K562 (cell line): ENCODE measurements around the gene TCF4. TPM values are rescaled to one million over a fixed set of nuclear protein-coding genes. Genes with fewer than 3 reads are reported as not detected.

Experiments
- ATAC-seq: fragments of 200-7000 bp; cut with Tn5 transposase; 3 replicates; pipeline ENCODE4 v1.9.1; 2020; ENCODE audit warnings: moderate library complexity
- BruUV-seq: library from RNA; stranded (reverse); fragments of 400-500 nt; replicated peaks from 2 replicates; lab custom pipeline; 2021; lab: Mats Ljungman, UMichigan
- CTCF ChIA-PET: fragments of 300-600 bp; formaldehyde crosslinking; extraction: SDS; loops from one replicate; lab custom pipeline; 2021; ENCODE audit warnings: low intra/inter-chr PET ratio; lab: Yijun Ruan, JAX
- POLR2A ChIA-PET: fragments of 300-600, 350-650 bp; sonication (Branson Sonifier 250); formaldehyde crosslinking; extraction: SDS; loops from one replicate; lab custom pipeline; 2021; ENCODE audit warnings: antibody characterized with exemption, inconsistent platforms; lab: Yijun Ruan, JAX
- DNase-seq, 4 experiments: peaks; one replicate each; pipeline versions ENCODE4 v3.0.0 to v3.0.0-alpha.2; 2011 to 2018; ENCODE audit warnings: low spot score in 3 of 4, mixed read lengths in 3 of 4; ENCODE audit errors: extremely low read depth in 1 of 4
- FAIRE-seq: peaks from 2 replicates; lab custom pipeline; 2011; peaks lifted over from hg19 to GRCh38; lab: Jason Lieb, UNC
- H2AFZ ChIP-seq: 2 replicates; pipeline ENCODE4 v1.6.0; 2011; ENCODE audit warnings: low read depth, low read length, control low read depth, inconsistent platforms
- H3K27ac ChIP-seq: fragments of 200-600 bp; 3 replicates; pipeline ENCODE4 v1.8.0; 2011; ENCODE audit warnings: low read depth, mild to moderate bottlenecking, control low read depth, inconsistent platforms, low read length, moderate library complexity, mixed read lengths; ENCODE audit errors: extremely low read depth
- H3K27me3 ChIP-seq, 2 experiments: fragments of 300-600 bp in 1 of 2; 2 replicates in 1 of 2; 3 replicates in 1 of 2; pipeline versions ENCODE4 v1.6.0 to v1.8.0; 2011; ENCODE audit warnings: inconsistent platforms in 2 of 2, low read length in 2 of 2, mild to moderate bottlenecking in 1 of 2, mixed read lengths in 1 of 2, moderate library complexity in 1 of 2; ENCODE audit not compliant: control insufficient read depth in 2 of 2, insufficient read depth in 2 of 2
- H3K36me3 ChIP-seq: fragments of 300-600 bp; 3 replicates; pipeline ENCODE4 v1.8.0; 2011; ENCODE audit warnings: mild to moderate bottlenecking, low read length, inconsistent platforms; ENCODE audit not compliant: control insufficient read depth, insufficient read depth
- H3K4me1 ChIP-seq, 2 experiments: fragments of 200-600 bp in 1 of 2; replicated peaks in 1 of 2; 2 replicates in 1 of 2; 3 replicates in 1 of 2; pipeline versions ENCODE4 v1.5.1 to v1.8.0; 2011; ENCODE audit warnings: inconsistent platforms in 2 of 2, low read length in 2 of 2, mild to moderate bottlenecking in 1 of 2, mixed read lengths in 1 of 2, moderate library complexity in 1 of 2; ENCODE audit not compliant: control insufficient read depth in 2 of 2, insufficient read depth in 2 of 2
- H3K4me2 ChIP-seq: 2 replicates; pipeline ENCODE4 v1.6.1; 2011; ENCODE audit warnings: low read length, control low read depth, inconsistent platforms, mixed read lengths; ENCODE audit not compliant: insufficient read depth
- H3K4me3 ChIP-seq: fragments of 200-600 bp; sonication (generic), shearing (Covaris generic); 2 replicates; pipeline ENCODE4 v1.5.1; 2016; ENCODE audit warnings: control low read depth, inconsistent platforms
- H3K79me2 ChIP-seq: fragments of 200-600 bp; 3 replicates; pipeline ENCODE4 v1.8.0; 2011; ENCODE audit warnings: low read length, inconsistent platforms; ENCODE audit not compliant: control insufficient read depth, insufficient read depth
- H3K9ac ChIP-seq, 2 experiments: 2 replicates each; pipeline versions ENCODE4 v1.6.0 to v1.6.1; 2011; ENCODE audit warnings: low read depth in 2 of 2, low read length in 2 of 2, control low read depth in 1 of 2, inconsistent platforms in 1 of 2, mild to moderate bottlenecking in 1 of 2, mixed read lengths in 1 of 2; ENCODE audit not compliant: insufficient read depth in 1 of 2
- H3K9me1 ChIP-seq: one replicate; pipeline ENCODE4 v1.6.0; 2011; ENCODE audit warnings: inconsistent platforms, mild to moderate bottlenecking, low read length, moderate library complexity; ENCODE audit not compliant: control insufficient read depth, insufficient read depth
- H3K9me3 ChIP-seq: replicated peaks from 2 replicates; pipeline ENCODE4 v1.5.1; 2011; ENCODE audit warnings: low read depth, low read length, inconsistent platforms; ENCODE audit not compliant: control insufficient read depth, insufficient read depth
- H4K20me1 ChIP-seq: replicated peaks from 2 replicates; pipeline ENCODE4 v1.6.1; 2011; ENCODE audit warnings: low read length, inconsistent platforms, mixed read lengths; ENCODE audit not compliant: control insufficient read depth, insufficient read depth
- CHD7 ChIP-seq: fragments of 200-600 bp; sonication (generic); IDR thresholded peaks from one replicate; pipeline ENCODE4 v1.6.1; 2012; ENCODE audit warnings: mild to moderate bottlenecking, low read depth, low read length, inconsistent platforms
- ERF ChIP-seq: fragments of 450-650 bp; formaldehyde crosslinking; IDR thresholded peaks from 2 replicates; pipeline ENCODE4 v1.4.0; 2020; ENCODE audit warnings: mild to moderate bottlenecking, mixed read lengths
- FOSL1 ChIP-seq: fragments of 200-800 bp; sonication (Bioruptor generic); conservative IDR thresholded peaks from 2 replicates; pipeline ENCODE4 v1.6.1; 2016; ENCODE audit warnings: missing genetic modification characterization, missing compliant biosample characterization
- FOXK1 ChIP-seq: sonication (generic); formaldehyde crosslinking; IDR thresholded peaks from 2 replicates; pipeline ENCODE4 v1.8.0; 2022; ENCODE audit warnings: missing genetic modification reagents, mild to moderate bottlenecking, borderline replicate concordance
- GABPB1 ChIP-seq: sonication (generic); formaldehyde crosslinking; IDR thresholded peaks from 2 replicates; pipeline ENCODE4 v1.8.0; 2022; ENCODE audit warnings: mild to moderate bottlenecking, missing genetic modification reagents
- PCBP1 ChIP-seq: fragments of 200-400 bp; formaldehyde crosslinking; IDR thresholded peaks from 2 replicates; pipeline ENCODE4 v1.6.1; 2018; ENCODE audit warnings: mild to moderate bottlenecking, low read depth, low read length; ENCODE audit not compliant: poor library complexity, severe bottlenecking
- RBBP5 ChIP-seq: fragments of 200-600 bp; sonication (generic); IDR thresholded peaks from 2 replicates; pipeline ENCODE4 v1.6.1; 2012; ENCODE audit warnings: borderline replicate concordance, mild to moderate bottlenecking, low read length, control low read depth, inconsistent platforms; ENCODE audit not compliant: insufficient read depth, poor library complexity, severe bottlenecking
- TEAD1 ChIP-seq, 2 experiments: fragments of 450-650 bp in 1 of 2; sonication (generic) in 1 of 2; formaldehyde crosslinking; IDR thresholded peaks; 2 replicates each; pipeline versions ENCODE4 v1.4.0 to v1.8.0; 2020 to 2022; ENCODE audit warnings: mild to moderate bottlenecking in 2 of 2, missing genetic modification reagents in 1 of 2
- TGIF2 ChIP-seq: sonication (generic); formaldehyde crosslinking; IDR thresholded peaks from 2 replicates; pipeline ENCODE4 v1.8.1; 2022; ENCODE audit warnings: mild to moderate bottlenecking, missing genetic modification reagents, moderate library complexity
- ZC3H4 ChIP-seq: sonication (generic); formaldehyde crosslinking; IDR thresholded peaks from 2 replicates; pipeline ENCODE4 v1.9.0; 2021; ENCODE audit warnings: missing genetic modification reagents, borderline replicate concordance
- ZNF436 ChIP-seq: fragments of 250-450, 450-650 bp; sonication (Bioruptor Pico); formaldehyde crosslinking; IDR thresholded peaks from 2 replicates; pipeline ENCODE4 v1.7.0; 2020; ENCODE audit warnings: mild to moderate bottlenecking
- WGBS: fragments of 100-300 bp; shearing (Covaris generic); methylation state at CpG from one replicate; pipeline ENCODE4 v1.1.6; 2016; ENCODE audit warnings: low coverage, mixed read lengths; ENCODE audit not compliant: insufficient coverage; ENCODE audit errors: missing lambda C conversion rate; 5-methylcytosine and 5-hydroxymethylcytosine counted together
- in situ Hi-C: fragments of 300-500 bp; cut with MboI; formaldehyde crosslinking; loops from 4 replicates; pipeline ENCODE4 v1.15.0; 2018; ENCODE audit warnings: inconsistent platforms, mixed read lengths
- intact Hi-C: fragments of 100-400 bp; cut with micrococcal nuclease; formaldehyde crosslinking; loops from 2 replicates; pipeline ENCODE4 v1.14.2; 2022
- polyA plus RNA-seq, 8 experiments: library from polyadenylated mRNA; depleted of rRNA in 4 of 8; stranded (reverse) in 5 of 8; unstranded in 3 of 8; fragments of >200 nt; fragmentation: Nextera tagmentation in 2 of 8; fragmentation: Illumina TruSeq in 1 of 8; extraction: Ambion mirVana in 2 of 8; extraction: Trizol in 1 of 8; gene quantifications; 2 replicates each; pipeline versions ENCODE4 v1.2.1 to v1.2.3, GENCODE V29; 2011 to 2014; ENCODE audit warnings: inconsistent platforms in 1 of 8, missing spikeins in 1 of 8
- total RNA-seq, 7 experiments: library from RNA; depleted of rRNA in 6 of 7; stranded (reverse); fragments of >200 nt in 6 of 7; fragmentation: Illumina TruSeq in 2 of 7; extraction: Trizol in 2 of 7; gene quantifications; 2 replicates each; pipeline versions ENCODE4 v1.2.1 to v1.2.3, GENCODE V29; 2011 to 2021; ENCODE audit warnings: low replicate concordance in 1 of 7

The TCF4 gene
- total and polyA plus RNA-seq, 9 of the 15 experiments (the other 6 are each of a cell fraction or from before 2014, with no cell fraction given), result 4.8 to 24.7 (median 15.2) TPM

- H4K20me1 ChIP-seq, result no peaks in the 10 kb centered on the region
- BruUV-seq, result no TSS peak
- no peaks in the 10 kb centered on the region for H3K9me3 ChIP-seq
- H3K9me1 ChIP-seq, result no peaks in the 10 kb centered on the region
- H3K9ac ChIP-seq, result no peak overlapping the region
- no peaks in the 10 kb centered on the region; a peak in 1 of 5 replicates for H3K4me1 ChIP-seq
- H3K4me3 ChIP-seq, result no peak overlapping the region
- no peaks in the 10 kb centered on the region for H3K36me3 ChIP-seq
- in situ Hi-C loops (no loop called here), intact Hi-C loops (loop anchor here (5.0 to 10.0 kb wide), 2 partner anchors 188 to 345 kb away; no protein-coding TSS in a partner anchor)
- no peaks in the 10 kb centered on the region for H3K79me2 ChIP-seq
- no peak overlapping the region for H2AFZ ChIP-seq
- POLR2A ChIA-PET, result no interaction called here
- no peaks in the 10 kb centered on the region for H3K27me3 ChIP-seq
- ATAC-seq (no peak), FAIRE-seq (no peak), DNase-seq (no peak)
- CTCF ChIA-PET, result no interaction called here
- H3K27ac ChIP-seq, result no peak overlapping the region
- 83% methylated on average over 9 of the region's 13 CpGs for WGBS
- no peak overlapping the region for H3K4me2 ChIP-seq
- TF ChIP-seq ZC3H4 (no peak), PCBP1 (no peak), ZNF436 (no peak), FOSL1 (tag) (no peak), CHD7 (no peak), TEAD1 (CRISPR knock-in tag; IDR thresholded peaks at IDR 0.05) (no peak), TGIF2 (no peak), ERF (CRISPR knock-in tag) (no peak), RBBP5 (no peak), FOXK1 (CRISPR knock-in tag) (no peak), GABPB1 (no peak)
Measured at GRCh38 chr18:55422456-55423180, 165.4 kb downstream of the TCF4 start.
